COLO668 (cell line): Measurements from ENCODE around the gene PCSK5.

ENCODE experiments used
- DNase-seq: peaks from one replicate; lab custom pipeline; 2025; ENCODE audit not compliant: unreplicated experiment; lab: John Stamatoyannopoulos, UW

Gene PCSK5

GRCh38 chr9:76176171-76176570 is 285.7 kb downstream of the PCSK5 start:
- DNase-seq: no peak

GRCh38 chr9:76177931-76178330 is 287.5 kb downstream of the PCSK5 start:
- DNase-seq: no peak

GRCh38 chr9:76180541-76180940 is 290.1 kb downstream of the PCSK5 start:
- no peak for DNase-seq

GRCh38 chr9:76181020-76181641 is 290.7 kb downstream of the PCSK5 start:
- no peak for DNase-seq

GRCh38 chr9:76181781-76182180 is 291.3 kb downstream of the PCSK5 start:
- DNase-seq: no peak

GRCh38 chr9:76185432-76185831 is 295.0 kb downstream of the PCSK5 start:
- DNase-seq: no peak

- DNase-seq: no peak
Measured at GRCh38 chr9:76188286-76188685, 297.8 kb downstream of the PCSK5 start.

GRCh38 chr9:76188905-76189304 is 298.4 kb downstream of the PCSK5 start:
- no peak for DNase-seq

GRCh38 chr9:76191493-76191892 is 301.0 kb downstream of the PCSK5 start:
- no peak for DNase-seq

- no peak for DNase-seq
Measured at GRCh38 chr9:76192013-76192412, 301.5 kb downstream of the PCSK5 start.

- no peak for DNase-seq
Measured at GRCh38 chr9:76194896-76195295, 304.4 kb downstream of the PCSK5 start.

- no peak for DNase-seq
Measured at GRCh38 chr9:76198336-76198735, 307.9 kb downstream of the PCSK5 start.

GRCh38 chr9:76200315-76200714 is 309.8 kb downstream of the PCSK5 start:
- no peak for DNase-seq

- DNase-seq: peak; percentile 5
Measured at GRCh38 chr9:76200745-76201144, 310.3 kb downstream of the PCSK5 start.

- DNase-seq: no peak
Measured at GRCh38 chr9:76203373-76203772, 312.9 kb downstream of the PCSK5 start.

- DNase-seq: no peak
Measured at GRCh38 chr9:76206821-76207220, 316.3 kb downstream of the PCSK5 start.

GRCh38 chr9:76213751-76214150 is 323.3 kb downstream of the PCSK5 start:
- DNase-seq: no peak

- DNase-seq: no peak
Measured at GRCh38 chr9:76215066-76215465, 324.6 kb downstream of the PCSK5 start.

GRCh38 chr9:76216161-76216649 is 325.7 kb downstream of the PCSK5 start:
- no peak for DNase-seq

GRCh38 chr9:76218117-76218885 is 327.8 kb downstream of the PCSK5 start:
- DNase-seq: no peak

GRCh38 chr9:76218886-76219445 is 328.5 kb downstream of the PCSK5 start:
- DNase-seq: no peak

GRCh38 chr9:76219560-76220151 is 329.2 kb downstream of the PCSK5 start:
- no peak for DNase-seq
